ENCODE results near the gene ZBTB20.

DNA sequence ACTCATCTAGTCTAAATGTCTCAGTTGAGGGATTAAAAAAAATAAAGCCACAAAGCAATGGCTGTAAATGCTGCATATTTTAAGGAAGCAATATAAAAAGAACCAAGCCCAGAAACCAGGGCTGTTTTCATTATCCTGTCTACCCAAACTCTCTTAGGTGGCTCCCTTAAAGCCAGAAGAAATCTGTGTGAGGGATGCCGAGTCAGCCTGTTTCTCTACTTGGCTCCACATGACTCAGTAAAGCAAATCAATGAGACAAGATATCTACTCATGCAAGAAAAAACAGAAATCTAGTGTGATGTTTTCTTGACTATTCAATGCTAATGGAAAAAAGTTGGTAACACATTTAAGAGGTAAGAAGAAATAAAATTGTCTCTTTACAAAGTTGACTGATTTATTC, 296.2 kb downstream of the ZBTB20 start:
- TF ChIP-seq, protein P1, sequence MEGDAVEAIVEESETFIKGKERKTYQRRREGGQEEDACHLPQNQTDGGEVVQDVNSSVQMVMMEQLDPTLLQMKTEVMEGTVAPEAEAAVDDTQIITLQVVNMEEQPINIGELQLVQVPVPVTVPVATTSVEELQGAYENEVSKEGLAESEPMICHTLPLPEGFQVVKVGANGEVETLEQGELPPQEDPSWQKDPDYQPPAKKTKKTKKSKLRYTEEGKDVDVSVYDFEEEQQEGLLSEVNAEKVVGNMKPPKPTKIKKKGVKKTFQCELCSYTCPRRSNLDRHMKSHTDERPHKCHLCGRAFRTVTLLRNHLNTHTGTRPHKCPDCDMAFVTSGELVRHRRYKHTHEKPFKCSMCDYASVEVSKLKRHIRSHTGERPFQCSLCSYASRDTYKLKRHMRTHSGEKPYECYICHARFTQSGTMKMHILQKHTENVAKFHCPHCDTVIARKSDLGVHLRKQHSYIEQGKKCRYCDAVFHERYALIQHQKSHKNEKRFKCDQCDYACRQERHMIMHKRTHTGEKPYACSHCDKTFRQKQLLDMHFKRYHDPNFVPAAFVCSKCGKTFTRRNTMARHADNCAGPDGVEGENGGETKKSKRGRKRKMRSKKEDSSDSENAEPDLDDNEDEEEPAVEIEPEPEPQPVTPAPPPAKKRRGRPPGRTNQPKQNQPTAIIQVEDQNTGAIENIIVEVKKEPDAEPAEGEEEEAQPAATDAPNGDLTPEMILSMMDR (conservative IDR thresholded peaks at IDR 0.05; ENCODE audit: low read depth, low read length), result no peak
- TF ChIP-seq EZH2phosphoT487 (IDR thresholded peaks at IDR 0.05; ENCODE audit: borderline replicate concordance, low read length), result no peak

Data from PC-3 (cell line).